ENCODE measurements around the gene XRCC5. TPM values are rescaled to one million over a fixed set of nuclear protein-coding genes. Genes with fewer than 3 reads are reported as not detected.

XRCC5 gene
- total and polyA plus RNA-seq, 2 of the 8 experiments (the other 6 are each of a cell fraction or from before 2014, with no cell fraction given) = 308 to 644 TPM

DNA sequence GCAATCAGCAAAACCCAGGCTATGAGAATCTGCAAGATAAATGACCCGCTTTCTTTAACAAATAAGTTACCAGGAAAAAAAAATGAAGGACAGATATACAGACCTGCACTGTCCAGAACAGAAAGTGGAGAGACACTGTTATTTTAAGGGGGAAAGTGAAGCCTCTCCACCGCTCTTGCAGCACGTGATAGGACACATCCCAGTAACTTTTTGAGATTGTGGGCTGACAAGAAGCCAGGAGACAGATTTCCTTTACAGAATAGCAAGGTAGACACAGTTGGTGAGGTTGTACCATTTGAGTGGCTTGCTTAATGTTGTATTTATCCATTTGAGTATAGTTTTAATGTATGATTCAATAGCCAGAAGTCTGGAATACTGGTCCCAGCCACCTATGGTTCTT, 14.4 kb upstream of the XRCC5 start:
- Histone ChIP-seq H3K9me3 (ENCODE audit: insufficient read depth in 2 of 2, low read depth in 1 of 2, low read length in 1 of 2) (peaks cover 0 to 1% of the 10 kb centered on the region in 2 experiments; a peak in 1 of 4 replicates), H3K4me1 (replicated peaks in 1 of 4; ENCODE audit: control insufficient read depth in 3 of 4, insufficient read depth in 4 of 4, low read length in 3 of 4) (no peaks in the 10 kb centered on the region), H3K9ac (replicated peaks in 1 of 4; ENCODE audit: extremely low read depth in 1 of 4, low read depth in 3 of 4, low read length in 3 of 4) (no peak overlapping the region), H2BK20ac (ENCODE audit: low read length) (no peak overlapping the region), H3K23me2 (ENCODE audit: low read depth, low read length) (peaks cover 9% of the 10 kb centered on the region), H2BK120ac (replicated peaks; ENCODE audit: low read depth, low read length) (no peak overlapping the region), H2BK5ac (ENCODE audit: low read depth, low read length) (no peak overlapping the region), H3K79me2 (ENCODE audit: control insufficient read depth in 1 of 2, insufficient read depth in 2 of 2, low read length in 2 of 2) (no peaks in the 10 kb centered on the region), H2BK12ac (ENCODE audit: low read depth, low read length) (no peak overlapping the region), H3K4me2 (ENCODE audit: insufficient read depth in 1 of 2, low read depth in 2 of 2, low read length in 2 of 2) (no peak overlapping the region), H3K79me1 (ENCODE audit: low read depth, low read length) (peaks cover 2% of the 10 kb centered on the region; the same call in 1 of the 2 replicates), H3K36me3 (ENCODE audit: control insufficient read depth in 2 of 4, insufficient read depth in 4 of 4, low read length in 3 of 4) (no peaks in the 10 kb centered on the region; a peak in 1 of 8 replicates), H2AK5ac (ENCODE audit: low read depth, low read length) (no peak overlapping the region), H3K27ac (ENCODE audit: low read depth, low read length) (no peak overlapping the region), H4K8ac (ENCODE audit: extremely low read depth, insufficient read depth, low read length) (no peak overlapping the region), H3K27me3 (replicated peaks in 1 of 4; ENCODE audit: control insufficient read depth in 3 of 4, extremely low read depth in 1 of 4, insufficient read depth in 3 of 4, low read length in 3 of 4) (no peaks in the 10 kb centered on the region), H4K20me1 (replicated peaks in 1 of 2; ENCODE audit: control insufficient read depth in 1 of 2, insufficient read depth in 2 of 2, low read length in 2 of 2) (peaks cover 0 to 7% of the 10 kb centered on the region in 2 experiments), H3K23ac (ENCODE audit: insufficient read length) (no peak overlapping the region), H3K14ac (ENCODE audit: insufficient read length) (no peak overlapping the region), H3K4me3 (ENCODE audit: extremely low read depth in 1 of 4, insufficient read depth in 2 of 4, low read depth in 3 of 4, low read length in 4 of 4) (no peak overlapping the region), H2AFZ (ENCODE audit: low read length) (no peak overlapping the region), H3K4ac (replicated peaks; ENCODE audit: insufficient read length, low read depth, low read length) (no peak overlapping the region), H2BK15ac (ENCODE audit: low read length) (no peak overlapping the region), H4K91ac (replicated peaks; ENCODE audit: insufficient read length, low read length) (no peak overlapping the region), H4K5ac (ENCODE audit: insufficient read length, low read depth, low read length) (no peak overlapping the region), H3K56ac (replicated peaks; ENCODE audit: insufficient read length, low read depth, low read length) (no peak overlapping the region), H3K18ac (ENCODE audit: extremely low read depth, low read length) (no peak overlapping the region)
- FAIRE-seq (no peak), DNase-seq (ENCODE audit: low read depth in 1 of 2, low spot score in 2 of 2) (no peak)
- ChIA-PET POLR2A (ENCODE audit: partially characterized antibody) (interaction anchor here (0.7 to 3.4 kb wide), 4 partner anchors 9 to 25 kb away, joined by 3 to 27 read pairs (median 6); partner anchors contain the start of genes PECR, TMEM169 and XRCC5), CTCF (ENCODE audit: partially characterized antibody) (interaction anchor here (1.3 kb wide), 1 partner anchor 13 kb away, joined by 5 read pairs; the partner anchor contains the start of genes PECR and TMEM169)
- WGBS, 2 experiments (ENCODE audit: extremely low coverage in 1 of 2, insufficient coverage in 1 of 2, insufficient read length in 1 of 2, insufficient replicate concordance in 2 of 2, low coverage in 1 of 2, low lambda C conversion rate in 2 of 2, missing lambda C conversion rate in 1 of 2) = 93% methylated on average over 3 of the region's 3 CpGs; no CpG with 5 or more reads in 1 of the 2 experiments
- TF ChIP-seq SIX5 (IDR thresholded peaks at IDR 0.05; ENCODE audit: low read depth, low read length) (no peak), SAP30 (IDR thresholded peaks at IDR 0.05; ENCODE audit: insufficient read depth, insufficient replicate concordance, low read length) (no peak), ZNF274 (IDR thresholded peaks at IDR 0.05; ENCODE audit: borderline replicate concordance, extremely low read depth, low read length) (no peak), SIRT6 (IDR thresholded peaks at IDR 0.05; ENCODE audit: low read length) (no peak), RFX5 (IDR thresholded peaks at IDR 0.05; ENCODE audit: borderline replicate concordance, low read depth, low read length) (no peak), JUN (IDR thresholded peaks at IDR 0.05; ENCODE audit: low read depth, low read length) (no peak), MAFK (IDR thresholded peaks at IDR 0.05; ENCODE audit: low read depth, low read length) (no peak), GABPA (IDR thresholded peaks at IDR 0.05; ENCODE audit: borderline replicate concordance, insufficient read depth, low read length) (no peak), KDM4A (IDR thresholded peaks at IDR 0.05; ENCODE audit: low read depth, low read length, severe bottlenecking) (no peak), ASH2L (IDR thresholded peaks at IDR 0.05; ENCODE audit: low read length) (no peak), YY1 (IDR thresholded peaks at IDR 0.05; ENCODE audit: low read depth, low read length) (no peak)
- TF ChIP-seq, protein P1, sequence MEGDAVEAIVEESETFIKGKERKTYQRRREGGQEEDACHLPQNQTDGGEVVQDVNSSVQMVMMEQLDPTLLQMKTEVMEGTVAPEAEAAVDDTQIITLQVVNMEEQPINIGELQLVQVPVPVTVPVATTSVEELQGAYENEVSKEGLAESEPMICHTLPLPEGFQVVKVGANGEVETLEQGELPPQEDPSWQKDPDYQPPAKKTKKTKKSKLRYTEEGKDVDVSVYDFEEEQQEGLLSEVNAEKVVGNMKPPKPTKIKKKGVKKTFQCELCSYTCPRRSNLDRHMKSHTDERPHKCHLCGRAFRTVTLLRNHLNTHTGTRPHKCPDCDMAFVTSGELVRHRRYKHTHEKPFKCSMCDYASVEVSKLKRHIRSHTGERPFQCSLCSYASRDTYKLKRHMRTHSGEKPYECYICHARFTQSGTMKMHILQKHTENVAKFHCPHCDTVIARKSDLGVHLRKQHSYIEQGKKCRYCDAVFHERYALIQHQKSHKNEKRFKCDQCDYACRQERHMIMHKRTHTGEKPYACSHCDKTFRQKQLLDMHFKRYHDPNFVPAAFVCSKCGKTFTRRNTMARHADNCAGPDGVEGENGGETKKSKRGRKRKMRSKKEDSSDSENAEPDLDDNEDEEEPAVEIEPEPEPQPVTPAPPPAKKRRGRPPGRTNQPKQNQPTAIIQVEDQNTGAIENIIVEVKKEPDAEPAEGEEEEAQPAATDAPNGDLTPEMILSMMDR (IDR thresholded peaks at IDR 0.05; ENCODE audit: control extremely low read depth in 1 of 3, insufficient read depth in 1 of 3, low read depth in 1 of 3, low read length in 3 of 3) = no peak

Measured in H1 (cell line).